KOPT-K1 (cell line): ENCODE measurements around the gene DLGAP1.

Source experiments
- H3K27ac ChIP-seq: fragments of 200-600 bp; sonication (generic); 2 replicates; pipeline ENCODE4 v1.5.1; 2016; ENCODE audit warnings: antibody characterized with exemption, mild to moderate bottlenecking, low read depth, low read length; ENCODE audit not compliant: poor library complexity, severe bottlenecking
- H3K36me3 ChIP-seq: fragments of 200-600 bp; sonication (generic); 2 replicates; pipeline ENCODE4 v1.5.1; 2017; ENCODE audit warnings: antibody characterized with exemption, mild to moderate bottlenecking, low read length, moderate library complexity; ENCODE audit not compliant: insufficient read depth
- H3K9me3 ChIP-seq: fragments of 200-600 bp; sonication (generic); 2 replicates; pipeline ENCODE4 v1.5.1; 2017; ENCODE audit warnings: antibody characterized with exemption, low read length, mild to moderate bottlenecking; ENCODE audit not compliant: insufficient read depth, poor library complexity, severe bottlenecking

Gene DLGAP1

DNA sequence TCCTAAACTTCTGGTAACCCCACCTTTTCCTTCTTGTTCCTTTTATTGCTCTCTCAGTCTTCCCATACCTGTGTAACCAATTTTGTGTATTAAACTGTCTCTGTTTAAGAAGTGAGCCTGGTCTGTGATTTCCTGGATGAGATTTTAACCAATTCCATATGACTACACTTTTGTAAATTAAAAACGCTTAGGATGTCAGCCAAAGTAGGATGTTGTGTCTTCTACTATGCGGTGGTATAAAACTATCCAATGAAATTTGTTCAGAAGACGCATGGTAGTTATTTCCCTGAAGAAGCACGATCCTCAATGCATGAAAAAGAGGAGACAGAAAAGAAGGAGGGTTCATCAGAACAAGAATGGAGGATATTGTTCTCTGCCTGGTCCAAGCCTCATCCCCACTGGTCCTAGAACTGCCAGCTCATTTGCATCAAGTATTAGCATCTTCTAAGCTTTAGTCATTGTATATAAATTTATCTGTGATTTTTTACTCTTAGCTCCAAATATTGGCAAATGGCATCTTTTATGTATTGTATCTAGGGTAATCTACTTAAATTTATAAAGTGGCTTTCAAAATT lies 877.7 kb downstream of the DLGAP1 start:
- no peaks in the 10 kb centered on the region for H3K9me3 ChIP-seq
- no peaks in the 10 kb centered on the region for H3K36me3 ChIP-seq
- no peak overlapping the region for H3K27ac ChIP-seq

DNA sequence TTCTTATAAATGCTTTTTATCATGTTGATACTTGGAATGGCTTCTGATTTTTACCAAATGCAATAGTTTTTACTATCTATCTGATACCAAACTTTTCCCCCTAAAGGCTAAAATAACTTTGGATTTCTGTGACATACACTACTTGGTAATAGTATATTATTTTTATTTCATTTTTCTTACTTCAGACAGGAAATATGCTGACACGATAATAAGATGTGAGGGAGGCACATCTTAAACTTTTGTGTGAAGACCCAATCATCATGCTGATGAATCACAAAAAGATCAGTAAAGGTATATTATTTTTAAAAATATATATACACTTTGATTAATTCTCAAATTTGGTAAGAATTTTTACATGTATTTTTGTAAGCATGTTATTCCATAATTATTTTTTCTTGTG lies 882.3 kb downstream of the DLGAP1 start:
- H3K36me3 ChIP-seq: no peaks in the 10 kb centered on the region
- no peaks in the 10 kb centered on the region for H3K9me3 ChIP-seq
- no peak overlapping the region for H3K27ac ChIP-seq

- Histone ChIP-seq H3K9me3 (no peaks in the 10 kb centered on the region), H3K27ac (no peak overlapping the region), H3K36me3 (no peaks in the 10 kb centered on the region)
Observed at GRCh38 chr18:3566851-3567250, 888.3 kb downstream of the DLGAP1 start.

- Histone ChIP-seq H3K9me3 (no peaks in the 10 kb centered on the region), H3K36me3 (no peaks in the 10 kb centered on the region), H3K27ac (no peak overlapping the region)
Observed at GRCh38 chr18:3560755-3561154, 894.4 kb downstream of the DLGAP1 start.

- no peak overlapping the region for H3K27ac ChIP-seq
- no peaks in the 10 kb centered on the region for H3K9me3 ChIP-seq
- H3K36me3 ChIP-seq: no peaks in the 10 kb centered on the region
Observed at GRCh38 chr18:3554811-3555427, 900.2 kb downstream of the DLGAP1 start.

DNA sequence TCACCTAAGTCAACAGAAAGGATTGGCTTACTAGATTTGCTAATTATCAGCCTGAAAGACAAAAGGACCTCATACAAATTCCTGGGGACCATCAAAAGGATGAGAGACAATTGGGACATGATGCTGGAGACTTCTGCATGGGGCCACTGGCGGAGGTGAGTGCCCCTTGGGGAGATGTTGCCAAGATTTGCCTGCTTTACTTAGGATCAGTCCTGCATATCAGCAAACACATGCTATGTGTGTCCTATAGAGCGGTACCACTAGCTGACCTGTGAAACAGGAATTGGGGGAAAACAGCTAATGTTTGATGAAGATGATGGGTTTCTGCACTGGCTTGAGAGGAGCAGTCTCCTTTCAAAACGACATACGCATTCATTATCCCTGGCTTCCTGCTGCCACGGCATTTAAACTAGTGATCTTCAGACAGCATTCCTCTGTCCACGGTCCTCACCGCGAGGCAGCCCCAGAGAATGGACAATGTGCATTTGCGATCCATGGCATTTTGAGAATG lies 901.0 kb downstream of the DLGAP1 start:
- H3K36me3 ChIP-seq: no peaks in the 10 kb centered on the region
- no peak overlapping the region for H3K27ac ChIP-seq

GRCh38 chr18:3552305-3552704 lies 902.8 kb downstream of the DLGAP1 start:
- Histone ChIP-seq H3K9me3 (no peaks in the 10 kb centered on the region), H3K36me3 (no peaks in the 10 kb centered on the region), H3K27ac (no peak overlapping the region)

More for the DNA sequence above, 901.0 kb downstream of the DLGAP1 start:
- no peaks in the 10 kb centered on the region for H3K9me3 ChIP-seq

GRCh38 chr18:3547891-3548615 lies 907.1 kb downstream of the DLGAP1 start:
- Histone ChIP-seq H3K9me3 (no peaks in the 10 kb centered on the region), H3K27ac (no peak overlapping the region), H3K36me3 (no peaks in the 10 kb centered on the region)

DNA sequence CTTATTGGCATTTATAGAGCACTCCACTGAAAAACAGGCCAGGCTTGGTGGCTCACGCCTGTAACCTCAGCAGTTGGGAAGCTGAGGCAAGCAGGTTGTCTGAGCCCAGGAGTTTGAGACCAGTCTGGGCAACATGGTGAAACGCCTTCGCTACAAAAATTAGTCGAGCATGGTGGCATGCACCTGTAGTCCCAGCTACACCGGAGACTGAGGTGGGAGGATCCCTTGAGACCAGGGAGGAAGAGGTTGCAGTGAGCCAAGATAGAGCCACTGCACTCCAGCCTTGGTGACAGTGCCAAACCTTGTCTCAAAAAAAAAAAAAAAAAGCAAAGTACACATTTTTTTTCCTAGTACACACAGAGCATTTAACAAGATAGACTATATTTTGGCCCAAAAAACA lies 909.0 kb downstream of the DLGAP1 start:
- H3K9me3 ChIP-seq: no peaks in the 10 kb centered on the region
- H3K36me3 ChIP-seq: no peaks in the 10 kb centered on the region
- H3K27ac ChIP-seq: no peak overlapping the region

DNA sequence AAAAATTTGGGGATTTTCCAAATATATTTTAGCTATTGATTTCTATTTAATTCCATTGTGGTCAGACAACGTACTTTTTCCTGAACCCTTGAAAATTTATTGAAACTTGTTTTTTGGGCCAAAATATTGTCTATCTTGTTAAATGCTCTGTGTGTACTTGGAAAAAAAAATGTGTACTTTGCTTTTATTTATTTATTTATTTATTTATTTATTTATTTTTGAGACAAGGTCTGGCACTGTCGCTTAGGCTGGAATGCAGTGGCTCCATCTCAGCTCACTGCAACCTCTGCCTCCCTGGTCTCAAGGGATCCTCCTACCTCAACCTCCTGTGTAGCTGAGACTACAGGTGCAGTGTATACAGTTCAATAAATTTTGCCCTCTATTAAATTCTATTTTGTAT lies 910.6 kb downstream of the DLGAP1 start:
- Histone ChIP-seq H3K27ac (no peak overlapping the region), H3K36me3 (no peaks in the 10 kb centered on the region), H3K9me3 (no peaks in the 10 kb centered on the region)

DNA sequence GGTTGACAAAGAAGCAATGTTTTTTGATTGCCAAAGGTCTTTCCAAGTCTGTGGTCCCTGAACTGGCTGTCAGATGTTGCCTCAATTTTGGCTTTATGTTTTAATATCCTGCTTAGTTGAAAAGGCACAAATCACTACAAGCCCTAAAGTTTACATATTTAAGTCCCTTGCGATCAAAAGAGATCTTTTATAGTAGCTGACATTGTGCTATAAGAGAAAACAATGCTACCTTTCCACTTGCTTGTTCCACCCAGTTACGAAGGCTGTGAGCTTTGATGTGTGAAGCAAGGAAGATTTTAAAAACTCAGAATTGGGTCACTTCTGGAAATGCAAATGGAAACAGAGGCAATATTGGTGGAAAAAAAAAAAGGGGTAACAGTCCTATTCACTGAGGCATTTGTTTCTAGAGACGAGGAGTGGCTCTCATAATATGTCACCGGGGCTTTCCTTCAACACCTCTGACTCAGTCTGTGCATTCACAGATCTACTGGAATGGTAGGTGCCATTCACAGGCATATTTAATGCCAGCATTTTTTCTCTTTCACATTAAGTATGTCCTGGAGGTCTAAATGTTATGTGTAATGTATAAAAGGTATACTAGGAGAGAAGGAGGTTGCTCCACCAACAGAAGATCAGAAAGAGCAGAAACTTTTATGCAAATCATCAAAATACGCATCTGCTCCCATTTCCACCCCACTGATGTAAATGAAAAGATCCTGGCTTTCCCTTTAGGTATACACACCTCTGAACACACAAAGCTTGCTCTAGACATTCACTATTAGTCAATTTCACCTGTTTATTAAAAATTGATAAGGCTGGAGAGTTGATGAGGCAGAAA lies 913.3 kb downstream of the DLGAP1 start:
- Histone ChIP-seq H3K36me3 (no peaks in the 10 kb centered on the region), H3K9me3 (no peaks in the 10 kb centered on the region), H3K27ac (no peak overlapping the region)

DNA sequence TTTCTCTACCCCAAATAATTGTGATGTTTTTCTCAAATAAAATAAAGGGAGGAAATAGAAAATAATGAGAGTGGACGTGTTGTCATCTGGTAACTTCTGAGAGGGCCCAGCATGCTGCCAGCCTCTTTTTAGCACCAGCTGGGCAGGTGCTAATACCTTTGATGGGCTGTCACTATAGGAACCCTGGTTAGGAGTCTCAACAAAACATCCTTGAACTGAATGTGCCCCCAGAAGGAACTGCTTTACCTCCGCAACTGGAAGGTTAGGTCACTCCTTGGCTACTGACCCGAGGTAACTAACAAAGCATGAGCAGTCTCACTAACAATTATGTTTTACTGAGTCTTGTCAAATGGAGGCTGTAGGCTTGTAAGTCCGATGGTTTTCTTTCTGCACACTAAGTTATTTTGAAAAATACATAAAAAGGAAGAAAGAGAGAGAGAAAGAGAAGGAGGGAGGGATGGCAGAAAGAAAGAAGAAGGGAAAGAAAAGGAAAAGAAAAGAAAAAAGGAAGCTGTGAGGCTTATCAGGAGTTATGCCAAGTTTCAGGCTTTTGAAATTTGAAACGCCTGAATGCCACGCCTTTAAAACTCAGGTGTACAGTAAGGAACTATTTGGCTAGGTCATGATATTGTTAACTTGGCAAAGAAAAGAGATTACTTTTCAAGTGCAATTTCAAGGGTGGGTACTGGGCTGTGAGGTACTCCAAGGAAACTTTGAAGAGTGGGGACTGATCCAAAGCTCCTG lies 914.1 kb downstream of the DLGAP1 start:
- Histone ChIP-seq H3K36me3 (no peaks in the 10 kb centered on the region), H3K27ac (no peak overlapping the region), H3K9me3 (no peaks in the 10 kb centered on the region)

GRCh38 chr18:3538954-3539617 lies 916.0 kb downstream of the DLGAP1 start:
- H3K27ac ChIP-seq: no peak overlapping the region
- H3K9me3 ChIP-seq: no peaks in the 10 kb centered on the region
- H3K36me3 ChIP-seq: no peaks in the 10 kb centered on the region

DNA sequence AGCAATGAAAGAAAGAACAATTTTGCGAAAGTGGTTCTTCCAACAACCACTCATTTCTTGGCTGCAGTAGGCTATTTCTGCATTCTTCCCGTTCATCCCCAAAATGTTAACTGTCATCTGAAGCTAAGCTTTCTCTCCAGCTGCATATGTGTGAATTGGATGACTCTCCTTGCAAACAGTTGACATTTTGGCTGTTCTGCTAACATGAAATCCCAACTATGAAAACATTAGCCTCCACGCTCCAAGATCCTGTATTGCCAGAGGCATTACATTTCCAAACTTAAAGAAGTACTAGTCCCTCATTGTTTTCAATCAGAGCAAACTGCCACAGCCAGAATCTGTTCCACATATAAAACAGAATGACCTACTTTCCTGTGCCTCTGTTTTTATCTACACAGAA lies 916.7 kb downstream of the DLGAP1 start:
- H3K9me3 ChIP-seq: no peaks in the 10 kb centered on the region
- no peaks in the 10 kb centered on the region for H3K36me3 ChIP-seq
- no peak overlapping the region for H3K27ac ChIP-seq
